ENCODE measurements around the gene CTAGE8. TPM values are rescaled to one million over a fixed set of nuclear protein-coding genes. Genes with fewer than 3 reads are reported as not detected.
"Not testable (repeated sequence)": the region's sequence is repeated elsewhere in the genome, so short reads cannot be mapped to it uniquely, and the experiment has no call there.

Gene CTAGE8
- total RNA-seq, 2 experiments from 2014 or later, result 1.1 to 1.9 TPM

DNA sequence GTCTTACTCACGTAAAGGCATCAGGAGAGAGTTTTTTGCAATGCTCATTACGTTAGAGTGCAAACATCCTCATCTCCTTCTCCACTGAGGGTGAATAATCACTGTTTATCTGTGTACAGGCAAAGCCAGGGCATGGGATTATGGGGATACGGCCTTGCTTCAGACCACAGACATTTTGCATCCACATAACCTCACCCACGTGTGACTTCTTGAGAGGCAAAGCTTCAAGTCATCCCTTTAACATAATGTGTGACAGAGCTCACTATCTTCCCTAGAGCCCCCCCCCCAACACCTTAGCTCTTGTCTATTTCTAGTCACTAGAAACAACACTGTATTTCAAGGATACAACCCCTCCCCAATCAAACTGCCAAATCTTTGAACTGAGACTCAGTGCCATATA lies 22.5 kb upstream of the CTAGE8 start:
- H3K27me3 Mint-ChIP-seq; H3K4me1 Mint-ChIP-seq; H3K9me3 Mint-ChIP-seq (ENCODE audit: low read depth); intact Hi-C loops (cut with DNase I, micrococcal nuclease); H3K4me3 Mint-ChIP-seq; CTCF ChIA-PET; DNase-seq; ATAC-seq; H3K36me3 Mint-ChIP-seq (ENCODE audit: low read depth); H3K27ac Mint-ChIP-seq; POLR2A ChIA-PET: not testable (repeated sequence)

DNA sequence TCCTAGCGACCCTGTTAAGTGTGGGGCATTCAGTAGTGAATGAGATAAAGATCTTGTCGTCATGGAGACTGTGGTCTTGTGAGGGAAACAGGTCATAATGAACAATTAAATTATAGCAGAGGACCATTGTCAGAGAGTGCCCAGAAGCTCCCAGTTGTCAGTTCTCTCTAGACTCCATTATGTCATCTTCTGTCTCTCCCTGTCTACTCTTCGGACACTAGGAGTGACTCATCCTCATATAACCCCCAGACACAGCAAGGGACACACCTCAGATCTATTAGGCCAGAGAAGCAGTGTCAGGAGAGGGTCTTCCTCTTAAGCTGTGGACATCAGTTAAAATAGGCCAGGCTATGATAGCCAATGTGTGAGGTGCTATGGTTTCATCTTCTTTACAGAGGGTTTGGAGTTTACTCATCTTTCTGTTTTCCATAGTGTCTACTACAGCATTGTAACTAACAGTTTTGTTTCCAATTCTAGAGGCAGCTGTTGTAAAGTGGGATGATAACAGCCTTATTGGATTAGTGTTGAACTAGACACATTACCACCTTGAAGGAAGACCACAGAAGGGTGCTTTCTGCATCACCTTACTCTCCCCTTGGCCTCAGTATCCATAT lies 18.2 kb upstream of the CTAGE8 start:
- H3K4me3 Mint-ChIP-seq; CTCF ChIA-PET; DNase-seq; H3K4me1 Mint-ChIP-seq; intact Hi-C loops (cut with DNase I, micrococcal nuclease); H3K36me3 Mint-ChIP-seq (ENCODE audit: low read depth); H3K9me3 Mint-ChIP-seq (ENCODE audit: low read depth); H3K27ac Mint-ChIP-seq; POLR2A ChIA-PET; H3K27me3 Mint-ChIP-seq: not testable (repeated sequence)
- ATAC-seq, result peak; percentile 62

DNA sequence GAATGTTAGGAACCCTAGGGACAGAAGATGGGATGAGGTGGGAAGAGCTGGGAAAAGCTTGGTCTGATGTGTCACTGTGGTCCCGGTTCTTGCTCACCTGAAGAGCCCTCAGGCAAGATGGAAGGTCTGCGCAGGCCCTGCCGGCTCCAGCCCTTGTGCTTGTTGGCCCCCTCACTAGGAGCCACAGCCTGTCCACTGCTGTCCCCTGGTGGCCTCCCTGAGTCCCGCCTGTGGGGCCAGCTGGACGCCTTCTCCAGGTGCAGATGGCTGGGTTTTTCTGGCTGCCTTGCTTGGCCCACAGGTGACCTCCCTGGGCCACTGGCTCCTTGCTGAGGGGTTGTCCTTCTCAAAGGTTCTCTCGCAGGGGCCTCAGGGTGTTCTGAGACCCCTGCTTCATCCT lies 14.6 kb upstream of the CTAGE8 start:
- POLR2A ChIA-PET, H3K27ac Mint-ChIP-seq: not testable (repeated sequence)

DNA sequence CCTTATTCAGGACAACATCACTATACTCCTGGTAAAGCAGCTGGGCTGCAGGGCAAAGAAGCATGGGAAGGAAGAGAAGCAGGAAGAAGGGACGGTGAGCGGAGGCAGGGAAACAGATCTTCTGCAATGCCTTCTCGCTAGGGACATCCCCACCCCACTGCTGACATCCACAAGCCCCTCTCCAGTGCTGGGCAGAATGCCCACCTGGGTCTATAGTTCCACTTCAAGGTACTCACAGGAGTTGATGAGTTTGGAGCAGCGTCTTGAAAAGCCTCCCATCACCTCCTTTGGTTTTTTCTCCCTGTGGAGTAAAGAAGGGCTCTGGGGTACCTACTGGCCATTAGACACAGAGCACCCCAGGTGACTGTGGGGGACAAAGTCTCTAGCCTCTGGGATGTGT lies 13.4 kb upstream of the CTAGE8 start:
- H3K27ac Mint-ChIP-seq; H3K27me3 Mint-ChIP-seq; H3K9me3 Mint-ChIP-seq (ENCODE audit: low read depth); ATAC-seq; intact Hi-C loops (cut with DNase I, micrococcal nuclease); DNase-seq; H3K36me3 Mint-ChIP-seq (ENCODE audit: low read depth); CTCF ChIA-PET; POLR2A ChIA-PET; H3K4me3 Mint-ChIP-seq; H3K4me1 Mint-ChIP-seq: not testable (repeated sequence)

More for the DNA sequence above, 14.6 kb upstream of the CTAGE8 start:
- DNase-seq; H3K27me3 Mint-ChIP-seq; H3K9me3 Mint-ChIP-seq (ENCODE audit: low read depth); H3K4me1 Mint-ChIP-seq; H3K4me3 Mint-ChIP-seq; CTCF ChIA-PET; intact Hi-C loops (cut with DNase I, micrococcal nuclease); H3K36me3 Mint-ChIP-seq (ENCODE audit: low read depth); ATAC-seq: not testable (repeated sequence)

DNA sequence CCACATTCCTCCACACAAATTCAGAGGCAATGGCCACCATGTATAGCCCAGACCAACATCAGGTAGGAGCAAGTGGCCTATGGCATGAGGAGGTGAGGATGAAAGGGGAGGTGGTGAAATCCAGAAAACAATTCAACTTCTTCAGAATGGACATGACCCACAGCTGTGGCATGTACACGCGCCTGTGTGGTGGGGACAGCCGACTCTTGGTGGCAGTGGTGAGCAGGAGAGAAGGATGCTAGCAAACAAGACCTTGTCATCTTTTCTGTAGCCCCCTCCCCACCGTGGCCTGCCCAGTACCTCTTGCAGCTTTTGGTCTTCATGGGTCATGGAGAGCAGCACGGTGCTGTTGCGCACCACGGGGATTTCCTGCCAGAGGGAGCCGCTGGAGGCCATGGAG lies 12.9 kb upstream of the CTAGE8 start:
- H3K4me3 Mint-ChIP-seq; DNase-seq; H3K27ac Mint-ChIP-seq; intact Hi-C loops (cut with DNase I, micrococcal nuclease); CTCF ChIA-PET; H3K9me3 Mint-ChIP-seq (ENCODE audit: low read depth); H3K27me3 Mint-ChIP-seq; ATAC-seq; H3K4me1 Mint-ChIP-seq; H3K36me3 Mint-ChIP-seq (ENCODE audit: low read depth); POLR2A ChIA-PET: not testable (repeated sequence)

DNA sequence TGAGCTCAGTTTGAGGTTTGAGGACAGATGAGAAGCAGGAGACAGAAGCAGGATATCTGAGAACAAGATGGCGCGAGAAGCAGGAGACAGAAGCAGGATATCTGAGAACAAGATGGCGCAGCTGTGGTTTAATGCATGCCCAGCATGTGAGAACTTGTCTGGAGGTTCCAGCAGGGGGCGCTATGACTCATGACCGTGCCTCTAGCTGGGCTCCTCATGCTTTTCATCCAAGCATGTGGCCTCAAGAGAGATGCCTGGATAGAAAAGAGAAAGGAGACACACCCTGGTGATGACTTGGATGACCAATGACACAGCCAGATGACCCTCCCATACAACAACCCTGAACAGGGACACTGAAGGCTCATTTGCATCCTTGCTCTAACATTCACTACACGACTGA lies 10.9 kb upstream of the CTAGE8 start:
- H3K36me3 Mint-ChIP-seq (ENCODE audit: low read depth); intact Hi-C loops (cut with DNase I, micrococcal nuclease); DNase-seq; H3K4me1 Mint-ChIP-seq; CTCF ChIA-PET; POLR2A ChIA-PET; H3K4me3 Mint-ChIP-seq; H3K27ac Mint-ChIP-seq; H3K9me3 Mint-ChIP-seq (ENCODE audit: low read depth); H3K27me3 Mint-ChIP-seq: not testable (repeated sequence)
- ATAC-seq, result peak; percentile 69

DNA sequence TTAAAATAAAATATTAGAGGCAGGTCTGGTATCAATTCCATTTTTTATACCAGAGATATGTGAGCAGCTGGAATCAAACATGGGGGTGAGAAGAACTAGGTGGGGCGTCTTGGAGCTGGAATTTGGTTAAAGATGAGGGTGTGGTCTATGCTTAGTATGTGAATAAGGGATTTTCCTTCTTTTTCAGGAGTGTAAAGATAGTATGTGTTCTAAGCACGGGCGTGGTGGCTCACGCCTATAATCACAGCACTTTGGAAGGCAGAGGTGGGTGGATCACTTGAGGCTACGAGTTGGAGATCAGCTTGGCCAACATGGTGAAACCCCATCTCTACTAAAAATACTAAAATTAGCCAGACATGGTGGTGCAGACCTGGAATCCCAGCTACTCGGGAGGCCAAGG lies 6.2 kb upstream of the CTAGE8 start:
- DNase-seq; H3K27me3 Mint-ChIP-seq; H3K9me3 Mint-ChIP-seq (ENCODE audit: low read depth); H3K36me3 Mint-ChIP-seq (ENCODE audit: low read depth); ATAC-seq; H3K4me3 Mint-ChIP-seq; POLR2A ChIA-PET; CTCF ChIA-PET; H3K27ac Mint-ChIP-seq; H3K4me1 Mint-ChIP-seq; intact Hi-C loops (cut with DNase I, micrococcal nuclease): not testable (repeated sequence)

DNA sequence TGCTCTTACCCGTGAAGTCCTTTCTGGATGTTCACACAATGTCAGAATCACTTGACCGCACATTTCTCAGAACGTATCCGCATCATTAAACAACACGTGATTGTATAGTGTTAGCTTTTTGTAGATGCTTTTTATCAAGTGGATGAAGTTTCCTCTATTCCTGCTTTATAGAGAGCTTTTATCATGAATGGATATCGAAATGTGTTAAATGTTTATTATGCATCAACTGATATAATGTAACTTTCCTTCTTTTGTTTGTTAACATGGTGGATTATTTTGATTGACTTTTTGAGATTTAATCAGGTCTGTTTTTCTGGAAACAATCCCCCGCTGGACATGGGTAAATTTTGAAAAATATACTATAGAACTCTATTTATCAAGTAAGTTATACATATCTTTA lies 4.4 kb downstream of the CTAGE8 start, which contains the start of gene OR2A7:
Gene OR2A7, minus strand, starts transcription at position 101 of the 400 bp plus-strand sequence. CDS start 5,164 bp downstream, outside the sequence.
- H3K36me3 Mint-ChIP-seq (ENCODE audit: low read depth); ATAC-seq; POLR2A ChIA-PET; H3K27ac Mint-ChIP-seq; H3K27me3 Mint-ChIP-seq; CTCF ChIA-PET; H3K9me3 Mint-ChIP-seq (ENCODE audit: low read depth); H3K4me1 Mint-ChIP-seq; DNase-seq; intact Hi-C loops (cut with DNase I, micrococcal nuclease); H3K4me3 Mint-ChIP-seq: not testable (repeated sequence)

DNA sequence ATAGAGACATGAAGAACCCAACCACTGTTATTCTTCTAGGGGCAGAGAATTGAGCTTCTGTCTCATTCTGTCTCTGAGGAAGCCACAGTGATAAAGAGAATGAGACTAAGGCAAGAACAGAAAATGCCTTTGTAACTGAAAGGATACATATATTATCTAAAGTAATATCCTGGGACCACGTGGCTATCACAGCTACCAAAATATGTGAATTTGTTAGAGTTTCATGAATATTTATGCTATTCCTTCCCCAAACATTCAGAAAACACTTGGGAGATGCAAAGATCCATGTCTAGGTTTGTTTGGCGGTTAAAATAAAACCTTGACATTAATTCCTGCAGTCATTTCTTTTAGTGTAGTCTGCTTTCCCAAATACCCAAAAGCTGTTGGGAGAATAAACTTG lies 7.0 kb downstream of the CTAGE8 start:
- H3K27ac Mint-ChIP-seq; DNase-seq; POLR2A ChIA-PET; H3K36me3 Mint-ChIP-seq (ENCODE audit: low read depth); CTCF ChIA-PET; H3K27me3 Mint-ChIP-seq; H3K4me3 Mint-ChIP-seq; intact Hi-C loops (cut with DNase I, micrococcal nuclease); H3K9me3 Mint-ChIP-seq (ENCODE audit: low read depth); ATAC-seq; H3K4me1 Mint-ChIP-seq: not testable (repeated sequence)

DNA sequence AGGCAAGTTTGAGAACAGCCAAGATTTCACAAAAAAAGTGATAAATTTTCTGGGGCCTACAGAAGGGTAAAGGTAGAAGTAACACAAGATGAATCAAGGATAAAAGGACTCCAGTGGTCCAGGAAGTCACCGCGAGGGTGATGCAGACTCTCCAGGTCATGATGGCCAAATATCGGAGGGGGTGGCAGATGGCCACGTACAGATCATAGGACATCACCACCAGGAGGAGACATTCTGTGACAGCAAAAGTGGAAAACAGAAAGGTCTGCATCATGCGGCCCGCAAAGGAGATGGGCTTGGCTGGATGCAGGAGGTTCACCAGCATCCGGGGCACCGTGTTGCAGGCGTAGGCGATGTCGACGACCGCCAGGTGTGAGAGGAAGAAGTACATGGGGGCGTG lies 10.0 kb downstream of the CTAGE8 start:
- H3K9me3 Mint-ChIP-seq (ENCODE audit: low read depth); CTCF ChIA-PET; ATAC-seq; H3K27me3 Mint-ChIP-seq; H3K4me3 Mint-ChIP-seq; intact Hi-C loops (cut with DNase I, micrococcal nuclease); DNase-seq; H3K36me3 Mint-ChIP-seq (ENCODE audit: low read depth); H3K27ac Mint-ChIP-seq; POLR2A ChIA-PET; H3K4me1 Mint-ChIP-seq: not testable (repeated sequence)

DNA sequence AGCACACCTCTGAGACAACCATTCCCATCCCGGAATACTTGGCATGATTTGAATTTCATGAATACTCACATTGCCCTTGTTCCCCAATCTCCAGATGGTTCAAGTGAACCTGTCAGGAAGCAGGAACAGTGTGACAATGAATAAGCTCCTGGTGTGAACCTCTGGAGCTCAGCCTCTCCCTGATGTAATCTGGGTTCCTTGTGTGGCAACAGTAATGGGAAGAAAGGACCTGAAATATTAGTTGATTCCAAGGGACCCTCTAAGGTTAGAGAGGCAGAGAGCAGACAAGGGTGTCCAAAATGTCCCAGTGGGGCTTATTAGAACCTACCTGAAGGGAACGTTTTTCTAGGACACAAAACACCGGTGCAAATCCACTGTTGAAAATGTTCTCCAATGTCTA lies 13.0 kb downstream of the CTAGE8 start:
- no peaks in the 10 kb centered on the region for H3K9me3 Mint-ChIP-seq (ENCODE audit: low read depth)
- H3K4me1 Mint-ChIP-seq, result no peaks in the 10 kb centered on the region

DNA sequence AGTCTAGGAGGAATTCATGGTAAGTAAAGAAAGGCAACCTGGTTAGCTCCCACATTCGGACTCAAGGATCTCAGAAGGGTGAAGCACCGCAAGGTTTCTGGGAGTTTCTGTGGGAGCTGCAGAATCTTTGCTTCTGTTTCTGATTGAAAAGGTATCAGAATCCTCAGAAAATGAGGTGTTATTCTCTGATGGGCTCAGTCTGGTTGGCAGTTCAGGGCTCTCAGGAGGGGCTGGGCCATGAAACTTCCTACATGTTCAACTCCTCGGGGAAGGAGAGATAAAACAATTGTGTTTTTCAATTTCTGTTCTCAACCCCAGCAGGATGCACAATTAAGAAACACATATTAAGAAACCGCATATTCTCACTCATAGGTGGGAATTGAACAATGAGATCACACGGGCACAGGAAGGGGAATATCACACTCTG lies 13.6 kb downstream of the CTAGE8 start:
- ChIA-PET CTCF (interaction anchor here (0.6 kb wide), 1 partner anchor 246 kb away, joined by 3 read pairs; no protein-coding TSS in a partner anchor), POLR2A (no interaction called here)
- no peak overlapping the region for H3K4me3 Mint-ChIP-seq
- ATAC-seq, result no peak
- no peak overlapping the region for H3K27ac Mint-ChIP-seq
- no peaks in the 10 kb centered on the region for H3K36me3 Mint-ChIP-seq (ENCODE audit: low read depth)
- no peak for DNase-seq
- H3K27me3 Mint-ChIP-seq, result no peaks in the 10 kb centered on the region
- intact Hi-C loops (cut with DNase I, micrococcal nuclease), result no loop called here
- H3K9me3 Mint-ChIP-seq (ENCODE audit: low read depth), result no peaks in the 10 kb centered on the region
- H3K4me1 Mint-ChIP-seq, result no peaks in the 10 kb centered on the region

More for the DNA sequence above, 13.0 kb downstream of the CTAGE8 start:
- Mint-ChIP-seq H3K4me3 (no peak overlapping the region), H3K27me3 (no peaks in the 10 kb centered on the region), H3K27ac (no peak overlapping the region), H3K36me3 (ENCODE audit: low read depth) (no peaks in the 10 kb centered on the region)
- DNase-seq (no peak), ATAC-seq (no peak)
- CTCF ChIA-PET, result no interaction called here
- intact Hi-C loops (cut with DNase I, micrococcal nuclease), result no loop called here
- POLR2A ChIA-PET, result no interaction called here

DNA sequence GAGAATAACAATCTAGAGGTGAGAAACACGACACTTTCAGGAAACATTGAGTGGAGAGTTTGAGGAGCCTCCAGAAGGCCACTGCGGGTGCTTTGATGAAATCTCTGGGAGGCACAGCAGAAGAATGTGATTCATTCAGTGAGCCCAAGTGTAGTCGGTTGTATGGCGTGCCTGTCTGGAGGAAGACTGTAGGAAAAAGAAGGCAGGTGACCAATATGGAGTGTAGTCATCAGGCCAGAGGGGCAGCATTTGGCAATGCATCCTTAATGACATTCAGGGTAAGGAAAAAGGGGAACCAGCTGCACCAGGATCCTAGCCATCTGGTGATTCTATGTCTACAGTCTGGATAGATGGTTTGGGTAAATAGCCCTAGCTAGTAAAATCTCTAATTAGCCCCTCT lies 16.8 kb downstream of the CTAGE8 start:
- H3K27me3 Mint-ChIP-seq; H3K4me3 Mint-ChIP-seq; POLR2A ChIA-PET; intact Hi-C loops (cut with DNase I, micrococcal nuclease); CTCF ChIA-PET; H3K27ac Mint-ChIP-seq; H3K9me3 Mint-ChIP-seq (ENCODE audit: low read depth); ATAC-seq; H3K36me3 Mint-ChIP-seq (ENCODE audit: low read depth); H3K4me1 Mint-ChIP-seq; DNase-seq: not testable (repeated sequence)
